HG03139 (cell line): ENCODE measurements around the gene TMTC2.
"Not testable (repeated sequence)": the region's sequence is repeated elsewhere in the genome, so short reads cannot be mapped to it uniquely, and the experiment has no call there.

ENCODE experiments used
- ATAC-seq: cut with Tn5 transposase; IDR thresholded peaks from one replicate; pipeline ENCODE4 v1.9.1; 2021; ENCODE audit not compliant: unreplicated experiment

Gene TMTC2

DNA sequence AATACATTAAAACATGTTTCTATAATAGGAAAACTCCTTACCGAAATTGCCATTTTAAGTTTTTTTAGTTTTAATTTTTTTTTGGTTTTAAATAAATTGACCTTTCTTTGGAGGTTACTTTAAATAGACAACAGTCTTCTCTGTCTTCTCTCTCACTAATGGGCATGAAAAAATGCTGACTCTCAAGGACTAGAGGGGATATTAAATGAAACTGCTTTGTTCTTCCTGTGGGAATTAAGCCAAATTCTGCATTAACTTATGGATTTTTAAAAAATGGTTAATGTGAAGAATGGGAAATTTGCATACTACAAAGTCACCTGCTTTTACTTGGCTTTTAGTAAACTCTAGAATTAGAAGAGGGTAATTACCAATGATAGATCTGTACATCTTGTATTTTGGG is 378.9 kb downstream of the TMTC2 start:
- no peak for ATAC-seq

- peak; percentile 78 for ATAC-seq
Observed at GRCh38 chr12:83067981-83068380, 381.3 kb downstream of the TMTC2 start.

DNA sequence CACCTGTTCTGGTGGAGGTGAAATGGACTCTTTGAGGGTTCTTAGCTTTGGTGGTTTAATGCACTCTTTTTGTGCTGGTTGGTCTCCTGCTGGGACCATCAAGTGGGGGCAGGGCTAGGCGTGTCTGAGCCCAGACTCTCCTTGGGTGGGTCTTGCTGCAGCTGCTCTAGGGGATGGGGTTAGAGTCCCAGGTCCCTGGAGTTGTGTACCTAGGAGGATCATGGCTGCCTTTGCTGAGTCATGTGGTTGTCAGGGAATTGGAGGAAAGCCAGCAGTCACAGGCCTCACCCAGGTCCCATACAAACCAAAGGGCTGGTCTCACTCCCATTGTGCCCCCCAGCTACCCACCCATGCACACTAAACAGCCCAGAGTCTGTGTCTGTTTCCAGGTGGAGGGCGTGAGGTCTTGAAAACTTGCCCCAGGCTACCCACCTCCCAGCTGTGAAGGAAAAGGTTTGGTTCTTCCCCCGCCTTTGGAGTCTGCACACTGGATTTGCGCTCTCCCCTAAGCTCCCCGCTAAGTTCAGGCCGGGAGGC is 387.7 kb downstream of the TMTC2 start:
- ATAC-seq = no peak

- ATAC-seq = no peak
Observed at GRCh38 chr12:83075471-83075870, 388.8 kb downstream of the TMTC2 start.

DNA sequence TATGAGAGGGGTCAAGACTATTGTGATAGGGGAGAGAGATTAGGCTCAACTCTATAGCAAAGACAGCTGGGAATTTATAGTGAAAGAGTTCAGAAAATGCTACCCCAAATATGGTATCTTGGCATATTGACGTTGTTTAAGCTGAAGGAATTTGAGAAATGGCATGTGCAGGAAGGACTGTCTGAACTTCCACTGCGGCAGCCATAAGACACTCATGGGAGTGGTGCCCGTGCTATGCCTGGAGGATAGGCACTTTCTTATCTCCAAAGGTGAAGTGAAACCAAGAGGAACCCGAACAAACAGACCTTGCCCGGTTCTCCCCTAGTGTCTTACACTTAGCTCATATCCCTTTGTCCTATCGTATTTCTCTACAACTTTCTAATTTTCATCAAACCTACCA is 390.3 kb downstream of the TMTC2 start:
- ATAC-seq = no peak

GRCh38 chr12:83082690-83083276 is 396.1 kb downstream of the TMTC2 start:
- no peak for ATAC-seq

GRCh38 chr12:83083616-83084015 is 396.9 kb downstream of the TMTC2 start:
- no peak for ATAC-seq

- no peak for ATAC-seq
Observed at GRCh38 chr12:83084516-83085234, 398.0 kb downstream of the TMTC2 start.

DNA sequence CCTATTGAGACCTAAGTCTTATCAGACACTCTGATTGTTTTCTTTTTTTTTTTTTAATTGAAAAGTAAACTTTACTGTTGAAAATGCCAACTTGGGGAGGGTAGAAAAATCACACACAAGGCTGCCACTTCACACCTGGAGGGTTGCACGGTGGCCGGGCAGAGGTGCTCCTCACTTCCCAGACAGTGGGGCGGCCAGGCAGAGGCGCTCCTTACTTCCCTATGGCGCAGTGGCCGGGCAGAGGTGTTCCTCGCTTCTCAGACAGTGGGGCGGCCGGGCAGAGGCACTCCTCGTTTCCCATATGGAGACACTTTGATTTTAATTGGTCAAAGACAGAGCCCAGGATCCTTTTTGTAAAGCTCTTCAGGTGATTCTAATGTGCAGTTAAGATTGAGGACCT is 399.3 kb downstream of the TMTC2 start:
- ATAC-seq = no peak

GRCh38 chr12:83089575-83089974 is 402.9 kb downstream of the TMTC2 start:
- ATAC-seq = no peak

DNA sequence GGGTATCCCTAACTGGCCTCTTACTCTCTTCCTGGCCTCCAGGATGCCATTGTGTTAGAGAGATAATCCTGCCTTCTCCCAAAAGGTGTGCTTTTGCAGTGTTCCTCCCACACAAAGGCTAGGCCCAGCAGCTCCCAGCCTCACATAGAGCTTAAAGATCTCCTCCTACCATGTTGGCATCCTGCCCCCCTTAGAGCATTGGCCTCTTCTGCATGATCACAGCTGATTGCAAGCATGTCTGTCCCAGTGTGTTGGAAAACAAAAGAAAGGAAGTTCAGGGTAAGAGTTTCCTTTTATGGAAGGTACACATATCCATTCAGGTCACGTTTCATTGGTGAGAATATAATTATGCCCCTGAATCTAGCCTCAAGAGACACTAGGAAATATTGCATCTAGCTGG is 405.4 kb downstream of the TMTC2 start:
- ATAC-seq = no peak

GRCh38 chr12:83092606-83093005 is 405.9 kb downstream of the TMTC2 start:
- no peak for ATAC-seq

DNA sequence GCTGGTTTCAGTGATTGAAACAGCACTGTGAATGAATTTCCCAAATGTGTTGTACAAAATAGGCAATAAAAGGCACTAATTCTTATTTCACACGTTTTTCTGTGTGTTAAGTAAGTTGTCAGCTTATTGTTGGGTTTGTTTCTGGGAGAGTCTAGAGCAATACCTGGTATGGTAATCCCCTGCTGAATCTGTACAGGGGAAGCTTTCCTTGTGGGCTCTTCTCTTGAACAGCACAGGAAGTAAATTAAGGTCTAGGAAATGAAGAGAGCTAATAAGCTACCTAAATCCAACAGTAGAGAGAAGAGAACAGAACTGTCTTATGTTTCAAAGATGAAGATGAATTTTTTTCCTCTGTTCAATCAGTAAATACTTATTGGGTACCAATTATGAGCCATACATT is 406.7 kb downstream of the TMTC2 start:
- no peak for ATAC-seq

DNA sequence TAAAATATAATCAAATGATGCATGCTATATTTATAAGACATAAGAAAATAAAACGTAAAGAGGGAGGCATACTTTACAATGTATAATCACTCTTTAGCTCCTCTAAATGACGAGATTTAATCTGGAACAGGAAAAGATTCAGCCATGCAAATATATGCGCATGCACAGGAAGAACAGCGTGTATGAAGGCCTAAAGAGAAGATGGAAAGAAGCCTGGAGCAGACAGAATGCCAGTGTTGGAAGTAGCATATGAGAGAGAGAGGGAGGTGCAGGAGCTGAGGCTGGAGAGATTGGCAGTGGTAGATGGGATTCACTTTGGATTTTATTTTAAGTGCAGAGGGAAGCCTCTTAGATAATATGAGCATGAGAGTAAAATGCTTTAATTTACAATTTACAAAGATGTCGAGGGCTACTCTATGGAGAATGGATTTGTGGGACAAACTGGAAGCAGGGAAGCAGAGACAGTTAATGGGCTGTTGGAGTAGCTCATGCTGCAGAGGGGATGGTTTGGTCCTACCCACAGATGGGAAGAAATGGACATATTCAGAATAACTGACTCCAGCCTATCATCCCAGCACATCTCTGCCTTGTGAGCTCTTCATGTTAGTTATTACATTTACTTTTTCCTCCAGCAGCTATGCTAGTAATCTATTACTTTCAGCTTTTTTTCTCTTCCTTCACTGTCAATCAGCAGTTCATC is 411.1 kb downstream of the TMTC2 start:
- no peak for ATAC-seq

DNA sequence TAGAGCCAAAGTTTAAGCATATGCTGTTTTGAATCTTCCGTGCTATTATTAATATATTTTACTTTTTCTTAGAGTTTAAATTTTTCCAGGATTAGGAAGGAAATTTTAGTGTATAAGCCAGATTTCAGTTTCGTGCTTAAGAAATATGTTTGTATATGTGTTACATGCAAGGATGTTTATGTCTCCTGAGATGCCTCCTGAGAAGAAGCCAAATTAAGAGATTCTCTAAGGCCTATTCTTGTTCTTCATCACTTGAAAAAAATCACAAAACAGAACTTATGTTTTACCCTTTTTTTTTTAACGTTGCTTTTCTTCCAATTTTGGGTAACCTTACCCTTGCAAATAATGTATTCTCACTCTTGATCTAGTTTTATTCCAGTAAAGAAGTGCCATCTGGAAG is 412.7 kb downstream of the TMTC2 start:
- no peak for ATAC-seq

DNA sequence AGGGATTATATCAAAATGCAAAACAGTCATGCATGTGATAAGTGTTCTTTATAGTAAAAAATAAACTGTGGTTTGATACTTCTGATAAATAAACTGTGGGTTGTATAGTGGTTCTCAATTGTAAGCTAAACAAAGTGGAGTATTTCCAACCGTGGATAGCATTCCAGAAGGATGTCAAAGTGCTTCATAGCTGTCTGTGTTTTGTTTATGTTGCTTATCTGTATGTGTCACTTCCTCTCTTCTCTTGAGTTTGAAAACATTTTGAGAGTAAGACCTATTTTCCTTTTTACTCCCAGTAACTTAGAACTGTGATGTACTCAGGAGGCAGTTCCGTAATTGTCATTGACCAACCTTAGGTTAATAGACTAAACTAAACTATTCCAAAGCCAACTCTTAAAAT is 415.8 kb downstream of the TMTC2 start:
- ATAC-seq = no peak

DNA sequence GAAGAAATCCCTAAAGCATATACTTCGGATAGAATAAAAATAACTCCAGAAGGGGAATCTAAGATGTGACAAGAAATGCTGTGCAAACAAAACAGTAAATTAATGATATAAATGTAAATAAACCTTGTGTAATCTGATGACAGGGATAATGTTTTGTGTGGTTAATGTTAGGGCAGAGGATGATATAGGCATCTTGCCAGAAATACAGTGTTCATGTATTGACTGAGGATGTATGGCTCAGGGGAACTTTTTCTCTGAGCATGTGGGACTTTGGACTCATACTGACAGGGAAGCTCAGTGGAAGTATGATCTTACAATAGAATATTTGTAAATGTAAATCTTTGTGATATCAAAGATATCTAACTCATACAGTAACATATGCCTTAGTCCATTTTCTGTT is 420.2 kb downstream of the TMTC2 start:
- ATAC-seq = no peak

DNA sequence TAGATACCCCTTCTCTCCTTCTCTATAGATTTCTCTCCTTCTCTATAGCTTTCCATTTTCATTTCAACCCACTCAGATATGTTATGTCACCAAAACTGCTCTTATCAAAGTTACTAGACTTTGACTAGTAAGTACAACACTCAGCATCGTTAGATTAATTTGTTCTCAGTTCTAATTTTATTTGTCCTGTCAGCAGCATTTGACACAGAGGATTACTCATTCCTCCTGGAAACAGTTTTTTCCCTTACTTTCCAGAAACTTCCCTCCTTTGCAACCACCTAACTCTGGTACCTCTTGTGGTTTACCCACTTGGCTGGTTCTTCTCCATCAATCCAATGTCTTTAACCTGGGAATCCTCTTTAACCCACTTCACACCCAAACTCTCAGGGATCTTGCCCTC is 423.7 kb downstream of the TMTC2 start:
- ATAC-seq = no peak

- ATAC-seq = no peak
Observed at GRCh38 chr12:83113945-83114344, 427.2 kb downstream of the TMTC2 start.

GRCh38 chr12:83114966-83115365 is 428.3 kb downstream of the TMTC2 start:
- ATAC-seq = no peak

DNA sequence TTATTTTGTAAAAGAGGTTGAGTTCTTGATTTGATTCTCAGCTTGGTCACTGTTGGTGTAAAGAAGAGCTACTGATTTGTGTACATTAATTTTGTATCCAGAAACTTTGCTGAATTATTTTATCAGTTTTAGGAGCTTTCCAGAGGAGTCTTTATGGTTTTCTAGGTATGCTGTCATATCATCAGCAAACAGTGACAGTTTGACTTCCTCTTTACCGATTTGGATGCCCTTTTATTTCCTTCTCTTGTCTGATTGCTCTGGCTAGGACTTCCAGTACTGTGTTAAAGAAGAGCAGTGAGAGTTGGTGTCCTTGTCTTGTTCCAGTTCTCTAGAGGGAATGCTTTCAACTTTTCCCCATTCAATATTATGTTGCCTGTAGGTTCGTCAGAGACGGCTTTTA is 431.2 kb downstream of the TMTC2 start:
- not testable (repeated sequence) for ATAC-seq
